Mesenchymal stem cell (in vitro differentiated cells and primary cell): ENCODE measurements around the gene MICAL3.

Experiments used
- DNase-seq: peaks from one replicate; pipeline ENCODE4 v3.0.0-alpha.2; 2013
- H2AFZ ChIP-seq: one replicate; pipeline ENCODE4 v1.6.1; 2013; ENCODE audit warnings: low read depth, mild to moderate bottlenecking, control low read depth, inconsistent platforms, low read length, moderate library complexity
- H2AK5ac ChIP-seq: 2 replicates; pipeline ENCODE4 v1.6.1; 2013; ENCODE audit warnings: low read length, moderate library complexity, mild to moderate bottlenecking, inconsistent platforms; ENCODE audit not compliant: severe bottlenecking
- H2BK120ac ChIP-seq: one replicate; pipeline ENCODE4 v1.6.1; 2013; ENCODE audit warnings: low read depth, mild to moderate bottlenecking, inconsistent platforms, low read length, moderate library complexity
- H2BK12ac ChIP-seq, 2 experiments: one replicate each; pipeline ENCODE4 v1.6.1; 2013; ENCODE audit warnings: inconsistent platforms in 2 of 2, low read length in 2 of 2, mild to moderate bottlenecking in 2 of 2, moderate library complexity in 2 of 2, control low read depth in 1 of 2
- H2BK15ac ChIP-seq: one replicate; pipeline ENCODE4 v1.6.1; 2013; ENCODE audit warnings: mild to moderate bottlenecking, low read depth, inconsistent platforms; ENCODE audit not compliant: poor library complexity, severe bottlenecking
- H2BK5ac ChIP-seq: 2 replicates; pipeline ENCODE4 v1.6.1; 2013; ENCODE audit warnings: low read depth, mild to moderate bottlenecking, low read length, control low read depth, inconsistent platforms; ENCODE audit not compliant: poor library complexity, severe bottlenecking
- H3K14ac ChIP-seq, 2 experiments: one replicate each; pipeline ENCODE4 v1.6.1; 2013; ENCODE audit warnings: inconsistent platforms in 2 of 2, low read length in 2 of 2, control low read depth in 1 of 2, mild to moderate bottlenecking in 1 of 2, moderate library complexity in 1 of 2
- H3K18ac ChIP-seq, 2 experiments: one replicate each; pipeline ENCODE4 v1.6.1; 2013; ENCODE audit warnings: inconsistent platforms in 2 of 2, low read length in 2 of 2, control low read depth in 1 of 2, low read depth in 1 of 2, mild to moderate bottlenecking in 1 of 2
- H3K23ac ChIP-seq, 2 experiments: one replicate each; pipeline ENCODE4 v1.6.1; 2013; ENCODE audit warnings: inconsistent platforms in 2 of 2, low read length in 2 of 2, mild to moderate bottlenecking in 2 of 2, moderate library complexity in 2 of 2, control low read depth in 1 of 2
- H3K27ac ChIP-seq: 2 replicates; pipeline ENCODE4 v1.5.1; 2013; ENCODE audit warnings: mild to moderate bottlenecking, moderate library complexity, low read length, control low read depth, inconsistent platforms; ENCODE audit not compliant: poor library complexity, severe bottlenecking
- H3K27me3 ChIP-seq, 2 experiments: 2 replicates each; pipeline versions ENCODE4 v1.6.1 to v1.7.0; 2013; ENCODE audit warnings: low read length in 2 of 2, mild to moderate bottlenecking in 2 of 2, moderate library complexity in 2 of 2, control low read depth in 1 of 2, inconsistent platforms in 1 of 2; ENCODE audit not compliant: control insufficient read depth in 1 of 2, insufficient read depth in 1 of 2
- H3K36me3 ChIP-seq, 2 experiments: 2 replicates each; pipeline versions ENCODE4 v1.6.1 to v1.7.0; 2013; ENCODE audit warnings: low read length in 2 of 2, control low read depth in 1 of 2, inconsistent platforms in 1 of 2, low read depth in 1 of 2, mild to moderate bottlenecking in 1 of 2; ENCODE audit not compliant: insufficient read depth in 2 of 2, control insufficient read depth in 1 of 2
- H3K4ac ChIP-seq, 2 experiments: one replicate each; pipeline ENCODE4 v1.6.1; 2013; ENCODE audit warnings: inconsistent platforms in 2 of 2, low read length in 2 of 2, mild to moderate bottlenecking in 2 of 2, moderate library complexity in 2 of 2, control low read depth in 1 of 2, low read depth in 1 of 2
- H3K4me1 ChIP-seq: 2 replicates; pipeline ENCODE4 v1.6.1; 2013; ENCODE audit warnings: low read depth, low read length, control low read depth; ENCODE audit not compliant: control insufficient read depth, insufficient read depth
- H3K4me2 ChIP-seq: 2 replicates; pipeline ENCODE4 v1.6.1; 2013; ENCODE audit warnings: low read length, mild to moderate bottlenecking, inconsistent platforms; ENCODE audit not compliant: poor library complexity, severe bottlenecking
- H3K4me3 ChIP-seq, 2 experiments: 2 replicates each; pipeline versions ENCODE4 v1.5.1 to v1.7.0; 2013; ENCODE audit warnings: low read length in 2 of 2, mild to moderate bottlenecking in 2 of 2, control low read depth in 1 of 2, low read depth in 1 of 2; ENCODE audit not compliant: insufficient read depth in 1 of 2
- H3K79me1 ChIP-seq: replicated peaks from 2 replicates; pipeline ENCODE4 v1.6.1; 2013; ENCODE audit warnings: mild to moderate bottlenecking, control low read depth, low read length, inconsistent platforms; ENCODE audit not compliant: poor library complexity, severe bottlenecking
- H3K9ac ChIP-seq: 2 replicates; pipeline ENCODE4 v1.7.0; 2013; ENCODE audit warnings: mild to moderate bottlenecking, low read length, moderate library complexity
- H3K9me3 ChIP-seq: 2 replicates; pipeline ENCODE4 v1.7.0; 2013; ENCODE audit warnings: mild to moderate bottlenecking, low read length; ENCODE audit not compliant: control insufficient read depth
- H4K8ac ChIP-seq: one replicate; pipeline ENCODE4 v1.6.1; 2013; ENCODE audit warnings: inconsistent platforms, mild to moderate bottlenecking, low read length, moderate library complexity
- H4K91ac ChIP-seq: one replicate; pipeline ENCODE4 v1.6.1; 2013; ENCODE audit warnings: mild to moderate bottlenecking, low read length, inconsistent platforms
- WGBS: methylation state at CpG from one replicate; pipeline ENCODE4 v1.1.7; 2013; ENCODE audit warnings: mixed read lengths; 5-methylcytosine and 5-hydroxymethylcytosine counted together

MICAL3 gene

GRCh38 chr22:17817511-17818065, 206.8 kb downstream of the MICAL3 start:
- no peak overlapping the region for H4K91ac ChIP-seq
- H3K4me1 ChIP-seq = peaks cover 3% of the 10 kb centered on the region
- H2BK120ac ChIP-seq = no peak overlapping the region
- H2BK15ac ChIP-seq = no peak overlapping the region
- peaks cover 41% of the 10 kb centered on the region for H3K79me1 ChIP-seq
- peaks cover 68 to 90% of the 10 kb centered on the region in 2 experiments for H3K36me3 ChIP-seq
- no peak overlapping the region for H3K18ac ChIP-seq
- H3K4me3 ChIP-seq = no peak overlapping the region
- H4K8ac ChIP-seq = no peak overlapping the region
- H3K14ac ChIP-seq = no peak overlapping the region
- H3K27ac ChIP-seq = no peak overlapping the region
- no peak overlapping the region for H2BK5ac ChIP-seq
- no peak overlapping the region for H2BK12ac ChIP-seq
- no peaks in the 10 kb centered on the region for H3K27me3 ChIP-seq
- H3K4ac ChIP-seq = no peak overlapping the region
- H3K23ac ChIP-seq = no peak overlapping the region
- H2AFZ ChIP-seq = no peak overlapping the region
- no peaks in the 10 kb centered on the region for H3K9me3 ChIP-seq
- H2AK5ac ChIP-seq = no peak overlapping the region
- no peak overlapping the region for H3K4me2 ChIP-seq
- WGBS = 92% methylated on average over 32 of the region's 33 CpGs
- H3K9ac ChIP-seq = no peak overlapping the region
- no peak for DNase-seq

GRCh38 chr22:17817079-17817478, 207.3 kb downstream of the MICAL3 start:
- H3K79me1 ChIP-seq = peaks cover 40% of the 10 kb centered on the region
- no peak overlapping the region for H3K14ac ChIP-seq
- no peak overlapping the region for H3K4me2 ChIP-seq
- WGBS = 97% methylated on average over 21 of the region's 21 CpGs
- no peak for DNase-seq
- H3K4ac ChIP-seq = no peak overlapping the region
- no peak overlapping the region for H2BK5ac ChIP-seq
- H3K4me1 ChIP-seq = no peaks in the 10 kb centered on the region
- H4K91ac ChIP-seq = no peak overlapping the region
- no peak overlapping the region for H2BK15ac ChIP-seq
- no peak overlapping the region for H3K27ac ChIP-seq
- no peak overlapping the region for H3K9ac ChIP-seq
- H3K9me3 ChIP-seq = no peaks in the 10 kb centered on the region
- H3K23ac ChIP-seq = no peak overlapping the region
- H2AFZ ChIP-seq = no peak overlapping the region
- H3K36me3 ChIP-seq = peaks cover 68 to 88% of the 10 kb centered on the region in 2 experiments
- H4K8ac ChIP-seq = no peak overlapping the region
- H2BK120ac ChIP-seq = no peak overlapping the region
- H2BK12ac ChIP-seq = no peak overlapping the region
- no peak overlapping the region for H3K18ac ChIP-seq
- H2AK5ac ChIP-seq = no peak overlapping the region
- no peak overlapping the region for H3K4me3 ChIP-seq
- H3K27me3 ChIP-seq = no peaks in the 10 kb centered on the region

GRCh38 chr22:17816649-17817048, 207.7 kb downstream of the MICAL3 start:
- Histone ChIP-seq H3K18ac (no peak overlapping the region), H2BK15ac (no peak overlapping the region), H3K27ac (no peak overlapping the region), H3K27me3 (no peaks in the 10 kb centered on the region), H2BK5ac (no peak overlapping the region), H2AFZ (no peak overlapping the region), H3K4me1 (no peaks in the 10 kb centered on the region), H3K23ac (no peak overlapping the region), H3K36me3 (peaks cover 67 to 88% of the 10 kb centered on the region in 2 experiments), H3K9me3 (no peaks in the 10 kb centered on the region), H2AK5ac (no peak overlapping the region), H3K4me2 (no peak overlapping the region), H4K91ac (no peak overlapping the region), H3K4me3 (no peak overlapping the region), H3K14ac (no peak overlapping the region), H2BK120ac (no peak overlapping the region), H3K9ac (no peak overlapping the region), H4K8ac (no peak overlapping the region), H2BK12ac (no peak overlapping the region), H3K4ac (no peak overlapping the region), H3K79me1 (peaks cover 38% of the 10 kb centered on the region)
- WGBS = 88% methylated on average over 14 of the region's 14 CpGs
- no peak for DNase-seq

GRCh38 chr22:17815703-17816254, 208.6 kb downstream of the MICAL3 start:
- no peak overlapping the region for H3K27ac ChIP-seq
- no peak overlapping the region for H3K4me3 ChIP-seq
- H4K91ac ChIP-seq = no peak overlapping the region
- no peak for DNase-seq
- no peaks in the 10 kb centered on the region for H3K9me3 ChIP-seq
- H4K8ac ChIP-seq = no peak overlapping the region
- H2BK15ac ChIP-seq = no peak overlapping the region
- H3K9ac ChIP-seq = no peak overlapping the region
- H3K36me3 ChIP-seq = peaks cover 63 to 88% of the 10 kb centered on the region in 2 experiments
- H3K14ac ChIP-seq = no peak overlapping the region
- peak overlapping the region; percentile 20 for H2BK5ac ChIP-seq
- no peak overlapping the region for H3K4ac ChIP-seq
- H3K4me2 ChIP-seq = no peak overlapping the region
- no peak overlapping the region for H2AFZ ChIP-seq
- peaks cover 38% of the 10 kb centered on the region for H3K79me1 ChIP-seq
- H3K18ac ChIP-seq = no peak overlapping the region
- H3K23ac ChIP-seq = no peak overlapping the region
- no peak overlapping the region for H2BK12ac ChIP-seq
- H2AK5ac ChIP-seq = no peak overlapping the region
- no peaks in the 10 kb centered on the region for H3K27me3 ChIP-seq
- WGBS = 96% methylated on average over 15 of the region's 15 CpGs
- no peak overlapping the region for H2BK120ac ChIP-seq
- no peaks in the 10 kb centered on the region for H3K4me1 ChIP-seq
